Smooth muscle cell (in vitro differentiated cells): ENCODE data around the gene CTXN1. TPM values are rescaled to one million over a fixed set of nuclear protein-coding genes. Genes with fewer than 3 reads are reported as not detected.

Source experiments
- DNase-seq: peaks from one replicate; lab custom pipeline; 2025; ENCODE audit not compliant: unreplicated experiment; lab: John Stamatoyannopoulos, UW
- H2AFZ ChIP-seq: fragments of 200-600 bp; sonication (generic); 2 replicates; pipeline ENCODE4 v1.6.0; 2016; ENCODE audit warnings: antibody characterized with exemption, low read depth, mild to moderate bottlenecking
- H3F3A ChIP-seq: fragments of 200-600 bp; sonication (generic); 2 replicates; pipeline ENCODE4 v1.6.0; 2017; ENCODE audit warnings: antibody characterized with exemption, low read depth
- H3K27ac ChIP-seq: fragments of 200-600 bp; sonication (generic); 2 replicates; pipeline ENCODE4 v1.5.1; 2016; ENCODE audit warnings: low read depth, mild to moderate bottlenecking
- H3K27me3 ChIP-seq: fragments of 200-600 bp; sonication (generic); 2 replicates; pipeline ENCODE4 v1.6.1; 2016; ENCODE audit warnings: low read depth, mild to moderate bottlenecking
- H3K36me3 ChIP-seq: fragments of 200-600 bp; sonication (generic); 2 replicates; pipeline ENCODE4 v1.5.1; 2016; ENCODE audit warnings: low read depth
- H3K4me1 ChIP-seq: fragments of 200-600 bp; sonication (generic); 2 replicates; pipeline ENCODE4 v1.5.1; 2016; ENCODE audit warnings: low read depth
- H3K4me2 ChIP-seq: fragments of 200-600 bp; sonication (generic); 2 replicates; pipeline ENCODE4 v1.6.0; 2016; ENCODE audit warnings: mild to moderate bottlenecking
- H3K4me3 ChIP-seq: fragments of 200-600 bp; sonication (generic); 2 replicates; pipeline ENCODE4 v1.5.1; 2016; ENCODE audit warnings: mild to moderate bottlenecking
- H3K79me2 ChIP-seq: fragments of 200-600 bp; sonication (generic); 2 replicates; pipeline ENCODE4 v1.6.0; 2016; ENCODE audit warnings: low read depth, mild to moderate bottlenecking
- H3K9ac ChIP-seq: fragments of 200-600 bp; sonication (generic); 2 replicates; pipeline ENCODE4 v1.6.0; 2016; ENCODE audit warnings: low read depth
- H3K9me3 ChIP-seq: fragments of 200-600 bp; sonication (generic); replicated peaks from 2 replicates; pipeline ENCODE4 v1.5.1; 2016; ENCODE audit warnings: low read depth
- H4K20me1 ChIP-seq: fragments of 200-600 bp; sonication (generic); 2 replicates; pipeline ENCODE4 v1.6.0; 2016; ENCODE audit warnings: low read depth
- WGBS: methylation state at CpG from one replicate; pipeline ENCODE4 v1.1.7; 2016; ENCODE audit warnings: low lambda C conversion rate; 5-methylcytosine and 5-hydroxymethylcytosine counted together
- polyA plus RNA-seq: library from polyadenylated mRNA; unstranded; fragments of >200 nt; fragmentation: Nextera tagmentation; extraction: Ambion mirVana; gene quantifications from 2 replicates; pipeline ENCODE4 v1.2.1, GENCODE V29; 2016
- total RNA-seq: library from RNA; depleted of rRNA; stranded (reverse); fragments of >200 nt; gene quantifications from 2 replicates; pipeline ENCODE4 v1.2.3, GENCODE V29; 2014
- TF ChIP-seq, protein P1 (sequence below): fragments of 200-600 bp; sonication (generic); IDR thresholded peaks from 2 replicates; pipeline ENCODE4 v1.5.1; 2017; ENCODE audit warnings: borderline replicate concordance, mild to moderate bottlenecking, antibody characterized with exemption; ENCODE audit not compliant: insufficient read depth, poor library complexity, severe bottlenecking

CTXN1 gene
- total and polyA plus RNA-seq, 2 experiments from 2014 or later = 4.8 to 25.4 TPM

DNA sequence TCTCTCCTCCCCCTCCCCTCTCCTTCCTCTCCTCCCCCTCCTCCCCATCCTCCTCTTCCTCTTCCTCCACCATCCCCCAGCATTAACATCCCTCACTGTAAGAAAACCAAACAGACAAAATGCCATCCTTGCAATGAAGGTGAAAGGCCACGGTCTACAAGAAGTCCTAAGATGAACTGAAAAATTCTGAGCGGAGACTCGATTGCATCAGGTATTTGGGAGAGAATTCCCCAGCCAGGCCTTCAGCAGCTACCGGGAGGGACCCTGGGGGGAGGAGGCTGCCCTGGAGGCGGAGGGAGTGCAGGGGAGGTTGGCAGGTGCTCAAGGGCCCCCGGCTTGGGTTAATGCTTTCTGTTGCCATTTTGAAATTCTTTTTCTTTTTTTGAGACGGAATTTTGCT, 27.6 kb upstream of the CTXN1 start:
- Histone ChIP-seq H4K20me1 (no peaks in the 10 kb centered on the region), H3F3A (no peaks in the 10 kb centered on the region), H3K36me3 (no peaks in the 10 kb centered on the region), H3K27ac (no peak overlapping the region), H3K27me3 (no peaks in the 10 kb centered on the region), H3K9me3 (no peaks in the 10 kb centered on the region), H3K4me3 (no peak overlapping the region), H2AFZ (no peak overlapping the region), H3K79me2 (no peaks in the 10 kb centered on the region), H3K4me1 (no peaks in the 10 kb centered on the region), H3K4me2 (no peak overlapping the region), H3K9ac (no peak overlapping the region)
- DNase-seq = no peak
- WGBS = 84% methylated on average over 7 of the region's 7 CpGs
- TF ChIP-seq, protein P1, sequence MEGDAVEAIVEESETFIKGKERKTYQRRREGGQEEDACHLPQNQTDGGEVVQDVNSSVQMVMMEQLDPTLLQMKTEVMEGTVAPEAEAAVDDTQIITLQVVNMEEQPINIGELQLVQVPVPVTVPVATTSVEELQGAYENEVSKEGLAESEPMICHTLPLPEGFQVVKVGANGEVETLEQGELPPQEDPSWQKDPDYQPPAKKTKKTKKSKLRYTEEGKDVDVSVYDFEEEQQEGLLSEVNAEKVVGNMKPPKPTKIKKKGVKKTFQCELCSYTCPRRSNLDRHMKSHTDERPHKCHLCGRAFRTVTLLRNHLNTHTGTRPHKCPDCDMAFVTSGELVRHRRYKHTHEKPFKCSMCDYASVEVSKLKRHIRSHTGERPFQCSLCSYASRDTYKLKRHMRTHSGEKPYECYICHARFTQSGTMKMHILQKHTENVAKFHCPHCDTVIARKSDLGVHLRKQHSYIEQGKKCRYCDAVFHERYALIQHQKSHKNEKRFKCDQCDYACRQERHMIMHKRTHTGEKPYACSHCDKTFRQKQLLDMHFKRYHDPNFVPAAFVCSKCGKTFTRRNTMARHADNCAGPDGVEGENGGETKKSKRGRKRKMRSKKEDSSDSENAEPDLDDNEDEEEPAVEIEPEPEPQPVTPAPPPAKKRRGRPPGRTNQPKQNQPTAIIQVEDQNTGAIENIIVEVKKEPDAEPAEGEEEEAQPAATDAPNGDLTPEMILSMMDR = no peak

DNA sequence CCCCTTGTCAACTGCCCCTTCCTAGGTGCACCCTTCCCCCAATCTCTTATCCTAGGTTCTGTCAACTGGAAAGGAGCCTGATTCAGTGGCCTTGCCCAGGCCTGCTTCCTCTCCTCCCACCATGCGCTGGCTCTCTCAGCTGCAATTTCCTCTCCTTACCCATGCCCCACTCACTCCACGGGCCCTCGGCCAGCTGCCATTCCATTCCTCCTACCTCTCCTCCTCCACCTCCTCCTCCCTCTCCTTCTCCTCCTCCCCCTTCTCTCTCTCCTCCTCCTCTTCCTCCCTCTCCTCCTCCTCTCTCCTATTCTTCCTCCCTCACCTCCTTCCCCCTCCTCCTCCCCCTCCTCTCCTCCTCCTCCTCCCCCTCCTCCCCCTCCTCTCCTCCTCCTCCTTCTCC, 27.1 kb upstream of the CTXN1 start:
- H2AFZ ChIP-seq = no peak overlapping the region
- DNase-seq = no peak
- WGBS = 62% methylated on average over 3 of the region's 3 CpGs

DNA sequence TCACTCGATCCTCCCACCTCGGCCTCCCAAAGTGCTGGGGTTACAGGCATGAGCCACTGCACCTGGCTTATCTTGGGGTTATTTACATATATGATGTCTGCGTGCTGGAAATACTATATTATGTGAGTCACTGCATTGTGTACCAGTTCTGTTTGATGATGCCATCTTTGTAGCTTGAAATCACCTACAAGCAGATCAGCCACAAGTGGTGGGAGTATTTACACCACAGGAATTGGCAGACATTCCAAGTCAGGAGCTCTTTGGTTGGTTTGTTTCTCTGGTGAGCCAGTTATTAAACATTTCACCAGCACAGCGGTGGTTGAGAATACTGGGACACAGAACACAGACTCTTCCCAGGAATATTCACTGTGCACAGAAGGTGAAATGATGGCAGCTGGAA, 22.0 kb upstream of the CTXN1 start:
- H2AFZ ChIP-seq = no peak overlapping the region
- no peak overlapping the region for H3K4me2 ChIP-seq
- no peak overlapping the region for H3K27ac ChIP-seq
- WGBS = 87% methylated on average over 4 of the region's 4 CpGs
- H3K9me3 ChIP-seq = no peaks in the 10 kb centered on the region
- H4K20me1 ChIP-seq = peaks cover 5% of the 10 kb centered on the region
- H3K79me2 ChIP-seq = peaks cover 2% of the 10 kb centered on the region
- TF ChIP-seq, protein P1 = no peak
- DNase-seq = no peak
- no peak overlapping the region for H3K4me3 ChIP-seq
- H3K36me3 ChIP-seq = no peaks in the 10 kb centered on the region
- H3K4me1 ChIP-seq = no peaks in the 10 kb centered on the region
- no peaks in the 10 kb centered on the region for H3F3A ChIP-seq
- H3K9ac ChIP-seq = no peak overlapping the region
- no peaks in the 10 kb centered on the region for H3K27me3 ChIP-seq

More for the DNA sequence above, 27.1 kb upstream of the CTXN1 start:
- Histone ChIP-seq H3F3A (no peaks in the 10 kb centered on the region), H3K9me3 (no peaks in the 10 kb centered on the region), H3K27ac (no peak overlapping the region), H3K9ac (no peak overlapping the region), H3K4me2 (no peak overlapping the region), H3K4me3 (no peak overlapping the region), H3K27me3 (no peaks in the 10 kb centered on the region), H3K79me2 (no peaks in the 10 kb centered on the region), H4K20me1 (no peaks in the 10 kb centered on the region), H3K4me1 (no peaks in the 10 kb centered on the region), H3K36me3 (no peaks in the 10 kb centered on the region)
- TF ChIP-seq, protein P1 = no peak

DNA sequence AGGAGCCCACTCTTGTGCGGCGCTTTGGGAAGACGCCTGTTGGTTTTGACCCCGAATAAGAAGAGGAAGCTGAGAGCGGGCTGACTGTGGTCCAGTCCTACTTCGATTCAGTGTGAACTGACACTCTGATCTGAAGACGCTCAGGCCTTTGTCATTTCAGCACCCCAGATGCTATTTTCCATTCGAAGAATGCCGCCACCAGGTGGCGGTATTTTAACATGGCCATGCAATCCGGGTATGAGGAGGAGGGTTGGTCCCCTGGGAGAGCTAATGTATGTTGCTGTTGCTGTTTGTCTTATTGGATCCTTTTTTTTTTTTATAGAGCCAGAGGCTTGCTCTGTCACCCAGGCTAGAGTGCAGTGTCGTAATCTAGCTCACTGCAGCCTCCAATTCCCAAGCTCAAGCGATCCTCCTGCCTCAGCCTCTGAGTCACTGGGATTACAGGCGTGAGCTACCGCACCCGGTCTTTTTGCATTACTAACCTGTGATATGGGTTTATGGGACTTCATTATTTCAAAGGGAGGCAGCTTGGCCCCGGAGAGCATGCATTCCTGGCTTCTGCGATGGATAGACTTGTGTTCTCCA, 18.3 kb upstream of the CTXN1 start:
- H3K27ac ChIP-seq = peak overlapping the region; percentile 86
- no peaks in the 10 kb centered on the region for H3K36me3 ChIP-seq
- peaks cover 26% of the 10 kb centered on the region for H3K79me2 ChIP-seq
- no peaks in the 10 kb centered on the region for H3K9me3 ChIP-seq
- H2AFZ ChIP-seq = no peak overlapping the region
- H4K20me1 ChIP-seq = peaks cover 5% of the 10 kb centered on the region
- H3K4me3 ChIP-seq = peak overlapping the region; percentile 70
- H3F3A ChIP-seq = no peaks in the 10 kb centered on the region
- H3K9ac ChIP-seq = peak overlapping the region; percentile 73
- H3K27me3 ChIP-seq = no peaks in the 10 kb centered on the region
- peak; percentile 70 for DNase-seq
- TF ChIP-seq, protein P1 = peak; percentile 93
- whole genome bisulfite sequencing = 31% methylated on average over 18 of the region's 18 CpGs
- peaks cover 5% of the 10 kb centered on the region for H3K4me1 ChIP-seq
- peak overlapping the region; percentile 94 for H3K4me2 ChIP-seq
